Fibroblast of skin of abdomen (primary cell): ENCODE data around the gene HOXA7. TPM values are rescaled to one million over a fixed set of nuclear protein-coding genes. Genes with fewer than 3 reads are reported as not detected.

Source experiments
- DNase-seq: peaks from one replicate; pipeline ENCODE4 v3.0.0-alpha.2; 2013
- polyA plus RNA-seq, 2 experiments: library from polyadenylated mRNA; unstranded; fragments of 120-200 nt; gene quantifications; one replicate each; pipeline ENCODE4 v1.2.1, GENCODE V29; 2013; ENCODE audit not compliant: insufficient read length in 2 of 2

The HOXA7 gene
- 9.7 TPM for polyA plus RNA-seq (2013, experiment 1 of 2; ENCODE audit: insufficient read length)
- 8.7 TPM for polyA plus RNA-seq (2013, experiment 2 of 2; ENCODE audit: insufficient read length)

- peak; percentile 82 for DNase-seq
These were observed at the start of gene HOXA7 for GRCh38 chr7:27156508-27156898. Gene HOXA7 (minus strand): TSS chr7:27156675. CDS start chr7:27156545, 130 bp downstream.

GRCh38 chr7:27205325-27206280, 49.1 kb upstream of the HOXA7 start:
- no peak for DNase-seq

DNA sequence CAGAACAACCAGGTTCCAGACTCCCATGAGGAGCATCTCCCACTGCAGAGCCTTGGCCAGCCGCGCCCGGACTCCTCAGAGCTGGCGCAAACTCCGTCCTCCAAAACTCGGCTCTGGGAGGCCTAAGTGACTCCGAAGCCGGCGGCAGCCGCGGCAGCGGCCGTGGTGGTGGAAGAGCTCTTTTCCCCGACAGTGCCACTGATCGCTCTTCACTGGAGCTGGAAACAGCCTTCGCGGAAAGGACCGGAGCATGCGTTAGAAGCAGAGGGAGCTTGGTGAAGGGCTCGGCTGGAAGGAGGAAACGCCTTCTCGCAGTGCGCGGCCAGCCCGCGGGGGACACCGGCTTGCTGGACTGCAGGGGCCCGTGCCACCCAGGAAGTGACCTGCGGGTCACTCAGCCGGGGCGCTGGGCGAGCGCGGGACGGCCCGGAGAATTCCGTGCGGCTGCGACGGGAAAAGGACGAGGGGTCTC, 48.4 kb upstream of the HOXA7 start:
- no peak for DNase-seq

GRCh38 chr7:27203964-27204594, 47.6 kb upstream of the HOXA7 start:
- DNase-seq, result no peak

- DNase-seq, result no peak
These were observed 47.0 kb upstream of the HOXA7 start for GRCh38 chr7:27203365-27203953.

DNA sequence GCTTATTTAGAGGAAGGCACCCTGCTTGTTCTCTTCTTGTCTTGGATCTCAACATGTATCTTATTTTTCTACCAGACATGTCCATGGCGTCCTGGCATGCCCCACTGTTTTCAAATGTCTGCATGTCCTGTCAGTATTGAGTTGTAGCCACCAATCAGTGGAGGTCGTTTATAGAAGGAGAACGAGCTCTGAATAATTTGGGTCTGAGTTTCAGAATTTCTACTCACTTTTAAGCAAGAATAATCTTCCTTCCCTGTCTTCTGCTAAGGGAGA, 46.3 kb upstream of the HOXA7 start:
- no peak for DNase-seq

DNA sequence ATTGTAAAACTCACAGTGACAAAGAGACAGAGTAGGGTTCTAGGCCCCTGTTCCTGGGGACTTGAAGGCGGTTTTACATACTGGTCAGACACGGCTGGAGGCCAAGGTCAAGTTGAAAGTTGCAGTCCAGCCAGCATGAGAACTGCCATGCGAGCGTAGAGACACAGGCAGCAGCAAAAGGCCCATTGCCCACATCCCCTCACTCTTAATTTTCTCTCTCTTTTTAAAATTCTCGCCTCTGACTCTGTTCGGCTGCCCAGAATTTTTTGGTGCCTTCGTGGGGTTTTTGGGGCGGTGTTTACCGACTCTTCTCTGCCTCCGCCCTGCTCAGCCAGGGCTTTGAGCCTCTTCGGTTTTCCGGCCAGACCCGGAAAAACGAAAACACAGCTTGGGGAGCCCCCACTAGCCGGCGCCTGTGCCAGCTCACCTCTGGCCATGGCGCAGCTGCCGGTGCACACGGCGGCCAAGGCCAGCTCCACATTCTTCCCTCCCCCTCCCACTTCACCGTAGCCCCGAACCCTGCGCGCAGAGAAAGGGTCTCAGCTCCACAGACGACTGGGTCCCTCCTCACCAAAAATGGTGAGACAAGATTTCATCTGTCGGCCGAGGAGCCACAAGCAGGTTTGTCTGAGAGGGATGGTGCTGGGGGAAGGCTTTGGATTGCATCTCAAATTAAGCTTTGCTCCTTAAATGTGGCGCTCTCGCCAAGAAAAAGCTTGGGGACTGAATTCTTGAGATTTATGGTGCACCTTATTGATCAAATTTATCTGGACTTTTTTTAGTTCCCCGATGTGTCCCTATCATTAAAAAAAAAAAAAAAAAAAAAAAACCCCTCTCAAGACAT, 45.8 kb upstream of the HOXA7 start:
- no peak for DNase-seq

GRCh38 chr7:27201580-27202017, 45.1 kb upstream of the HOXA7 start:
- DNase-seq, result no peak

DNA sequence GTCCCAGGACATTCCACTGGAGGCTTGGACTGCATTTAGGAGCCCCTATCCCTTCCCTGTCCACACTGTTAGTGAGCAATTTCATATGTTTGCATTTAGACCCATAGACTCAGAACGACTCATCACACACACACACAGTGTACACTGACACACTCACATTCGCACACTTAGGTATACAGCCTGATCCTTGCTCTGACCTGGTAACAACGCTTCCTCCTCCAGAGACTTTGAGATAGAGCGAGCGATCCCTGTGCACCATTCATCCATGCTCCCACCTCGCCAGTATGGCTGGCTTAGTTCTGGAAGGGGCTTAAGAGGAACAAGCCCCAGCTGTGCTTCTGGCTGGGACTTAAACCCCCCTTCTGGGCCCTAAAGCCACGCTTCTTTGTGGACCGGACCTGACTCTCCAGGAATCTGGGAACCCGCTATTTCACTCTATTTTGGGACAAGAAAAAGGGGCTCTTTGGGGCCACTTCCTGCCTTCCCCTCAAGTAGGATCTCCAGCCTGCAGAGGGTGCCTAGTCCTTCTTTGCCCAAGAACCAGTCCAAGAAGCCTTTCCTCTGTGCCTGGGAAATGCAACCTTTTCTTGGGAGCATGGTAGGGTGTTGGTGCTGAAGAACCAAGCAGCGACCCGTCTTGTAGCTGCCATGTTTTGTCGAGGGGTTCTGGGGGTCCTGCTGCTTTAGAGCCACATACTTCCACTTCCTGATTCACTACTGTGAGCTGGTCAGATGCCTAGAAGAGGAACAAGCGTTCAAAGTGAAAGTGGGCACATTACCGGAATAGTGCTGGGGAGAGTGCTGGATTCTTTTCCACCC, 44.5 kb upstream of the HOXA7 start:
- DNase-seq, result no peak

DNA sequence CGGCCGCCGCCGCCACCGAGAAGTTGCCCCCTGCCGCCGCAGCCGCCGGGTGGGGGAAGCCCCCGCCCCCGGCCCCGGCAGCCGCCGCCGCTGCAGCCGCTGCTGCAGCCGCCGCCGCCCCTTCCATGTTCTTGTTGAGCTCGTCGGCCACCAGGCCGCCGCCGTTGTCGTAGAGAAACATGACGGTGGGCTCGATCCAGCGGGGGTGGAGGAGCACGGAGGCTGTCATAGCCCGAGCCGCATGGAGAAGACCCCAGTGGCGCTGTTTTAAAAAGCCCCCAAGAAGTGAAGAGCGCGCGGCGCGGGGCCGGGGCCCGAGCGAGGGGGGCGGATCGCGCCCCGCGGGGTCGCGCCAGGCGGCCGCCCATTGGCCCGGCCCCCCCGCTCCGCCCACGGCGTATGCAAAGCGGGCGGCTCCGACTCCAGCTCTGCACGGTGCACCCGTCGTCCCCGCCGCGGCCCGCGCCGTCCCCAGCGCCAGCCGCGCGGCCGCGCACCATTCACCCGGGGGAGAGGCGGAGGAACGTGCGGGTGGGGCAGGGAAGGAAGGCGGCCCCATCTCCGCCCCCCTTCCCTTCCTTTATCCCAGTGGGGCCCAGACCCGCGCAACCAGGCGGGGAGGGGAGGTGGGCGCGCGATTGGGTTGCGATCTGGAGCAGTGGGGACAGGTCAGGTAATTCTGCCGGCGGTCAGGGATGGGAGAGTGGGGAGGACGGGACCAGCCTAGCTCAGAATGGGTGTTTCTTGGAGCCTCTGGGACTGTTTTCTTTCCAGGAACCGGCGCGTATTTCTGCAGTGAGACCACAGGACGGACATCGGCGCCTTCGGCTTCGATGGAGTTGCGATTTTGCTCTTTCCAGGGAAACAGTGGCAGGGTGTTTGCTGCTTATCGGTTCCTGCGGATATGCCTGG, 43.6 kb upstream of the HOXA7 start, which contains the start of gene HOXA13:
TSS of gene HOXA13 (minus strand) at position 243 of the 912 bp plus-strand sequence. CDS start at position 229, 14 bp downstream.
- DNase-seq, result no peak

GRCh38 chr7:27198871-27199801, 42.7 kb upstream of the HOXA7 start:
- no peak for DNase-seq

- DNase-seq, result no peak
These were observed 41.8 kb upstream of the HOXA7 start for GRCh38 chr7:27198138-27198841.

GRCh38 chr7:27197137-27198042, 40.9 kb upstream of the HOXA7 start:
- DNase-seq, result no peak

GRCh38 chr7:27196287-27196767, 39.9 kb upstream of the HOXA7 start:
- DNase-seq, result peak; percentile 50

DNA sequence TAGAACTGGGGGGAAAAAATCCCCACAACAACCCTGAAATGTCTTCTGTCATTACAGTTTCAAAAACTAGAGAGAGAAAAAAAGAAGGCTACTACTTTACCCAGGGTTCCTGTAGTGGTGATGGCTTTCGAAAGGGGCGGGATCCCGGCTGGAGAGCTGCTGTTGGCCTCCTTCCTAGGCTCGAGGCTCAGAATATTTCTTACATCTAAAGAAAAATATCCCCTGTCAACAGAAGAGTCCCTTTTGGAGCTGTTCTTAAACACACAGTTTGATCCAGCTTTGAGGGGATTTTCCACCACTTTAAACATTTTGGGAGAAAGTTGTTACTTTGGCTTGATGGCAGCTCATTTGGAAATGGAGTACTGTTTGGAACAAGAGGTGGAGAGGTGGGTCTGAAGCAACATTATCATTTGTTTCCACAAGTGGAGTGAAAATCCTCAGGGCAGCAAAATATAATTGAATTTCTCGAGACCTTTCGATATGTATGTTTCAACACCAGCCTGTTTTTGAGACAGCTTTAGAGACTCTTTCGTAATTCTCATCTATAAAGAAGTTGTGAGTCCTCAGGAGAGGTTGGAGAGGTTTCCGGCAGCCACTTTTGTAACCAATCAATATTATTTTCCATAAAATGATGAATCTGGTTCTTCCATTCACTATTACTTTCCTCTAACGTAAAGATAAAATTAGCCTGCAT, 38.4 kb upstream of the HOXA7 start:
- no peak for DNase-seq

GRCh38 chr7:27194002-27194352, 37.5 kb upstream of the HOXA7 start:
- DNase-seq, result no peak
